COLO829 (cell line): Measurements from ENCODE around the gene TMEM214.

Source experiments
- DNase-seq: peaks from one replicate; pipeline ENCODE4 v3.0.0; 2012; ENCODE audit warnings: low spot score

The TMEM214 gene

GRCh38 chr2:27039871-27040270, 7.1 kb downstream of the TMEM214 start:
- DNase-seq, result no peak

GRCh38 chr2:27040282-27040681, 7.5 kb downstream of the TMEM214 start:
- no peak for DNase-seq

- no peak for DNase-seq
Observed at GRCh38 chr2:27041752-27042151, 9.0 kb downstream of the TMEM214 start.

- no peak for DNase-seq
Observed at GRCh38 chr2:27042159-27042661, 9.4 kb downstream of the TMEM214 start.

- DNase-seq, result no peak
Observed at GRCh38 chr2:27042985-27043634, 10.3 kb downstream of the TMEM214 start.

- DNase-seq, result no peak
Observed at GRCh38 chr2:27049422-27050280, 16.9 kb downstream of the TMEM214 start.

- DNase-seq, result peak; percentile 94
Observed at GRCh38 chr2:27050281-27050995, 17.7 kb downstream of the TMEM214 start.

GRCh38 chr2:27050996-27051901, 18.5 kb downstream of the TMEM214 start, which contains the start of gene AGBL5:
AGBL5 (plus strand) TSS chr2:27051668; CDS start chr2:27052959, 1,291 bp downstream.
- peak; percentile 93 for DNase-seq

- no peak for DNase-seq
Observed at GRCh38 chr2:27051902-27052645, 19.3 kb downstream of the TMEM214 start.

GRCh38 chr2:27053321-27053720, 20.6 kb downstream of the TMEM214 start:
- no peak for DNase-seq

GRCh38 chr2:27053776-27054175, 21.0 kb downstream of the TMEM214 start:
- DNase-seq, result no peak

GRCh38 chr2:27054721-27055120, 22.0 kb downstream of the TMEM214 start:
- no peak for DNase-seq

GRCh38 chr2:27057184-27057583, 24.4 kb downstream of the TMEM214 start:
- no peak for DNase-seq

GRCh38 chr2:27058210-27058609, 25.4 kb downstream of the TMEM214 start:
- no peak for DNase-seq

GRCh38 chr2:27059141-27059820, 26.5 kb downstream of the TMEM214 start:
- no peak for DNase-seq

- no peak for DNase-seq
Observed at GRCh38 chr2:27060323-27060722, 27.6 kb downstream of the TMEM214 start.

- no peak for DNase-seq
Observed at GRCh38 chr2:27065128-27065527, 32.4 kb downstream of the TMEM214 start.

GRCh38 chr2:27067385-27067784, 34.6 kb downstream of the TMEM214 start:
- no peak for DNase-seq

GRCh38 chr2:27069436-27069835, 36.7 kb downstream of the TMEM214 start:
- no peak for DNase-seq

GRCh38 chr2:27069961-27070618, 37.3 kb downstream of the TMEM214 start:
- DNase-seq, result no peak
